Activated CD8-positive, alpha-beta T cell treated with anti-CD3 and anti-CD28 coated beads for 36 hours (primary cell): ENCODE data around the gene LHX5. TPM values are rescaled to one million over a fixed set of nuclear protein-coding genes. Genes with fewer than 3 reads are reported as not detected.

Experiments
- ATAC-seq: fragments of 200-7000 bp; cut with Tn5 transposase; one replicate; pipeline ENCODE4 v1.10.0; 2021; ENCODE audit warnings: mild to moderate bottlenecking, moderate library complexity
- CTCF ChIA-PET: fragments of 350-600 bp; sonication (Branson Sonifier 250); formaldehyde crosslinking; loops from one replicate; lab custom pipeline; 2021; ENCODE audit warnings: antibody characterized with exemption; lab: Charles Lee
- POLR2A ChIA-PET: fragments of 350-600 bp; sonication (Branson Sonifier 250); formaldehyde crosslinking; loops from one replicate; lab custom pipeline; 2021; ENCODE audit warnings: antibody characterized with exemption; lab: Charles Lee
- DNase-seq: peaks from one replicate; pipeline ENCODE4 v3.0.0-alpha.2; 2020
- H3K27ac Mint-ChIP-seq: one replicate; pipeline ENCODE4 v1.8.0; 2021; ENCODE audit warnings: mild to moderate bottlenecking, mixed read lengths
- H3K27me3 Mint-ChIP-seq: one replicate; pipeline ENCODE4 v1.8.0; 2021; ENCODE audit warnings: mixed read lengths
- H3K36me3 Mint-ChIP-seq: one replicate; pipeline ENCODE4 v1.8.0; 2021; ENCODE audit warnings: low read depth, mixed read lengths
- H3K4me1 Mint-ChIP-seq: one replicate; pipeline ENCODE4 v1.8.0; 2021; ENCODE audit warnings: low read depth, mixed read lengths
- H3K4me3 Mint-ChIP-seq: one replicate; pipeline ENCODE4 v1.8.0; 2021; ENCODE audit warnings: mild to moderate bottlenecking, moderate library complexity, mixed read lengths
- H3K9me3 Mint-ChIP-seq: one replicate; pipeline ENCODE4 v1.8.0; 2021; ENCODE audit warnings: mixed read lengths
- CTCF ChIP-seq: fragments of 200-600 bp; IDR thresholded peaks from one replicate; pipeline ENCODE4 v1.8.0; 2022; ENCODE audit warnings: antibody characterized with exemption, mild to moderate bottlenecking
- intact Hi-C: fragments of 100-400 bp; cut with micrococcal nuclease; formaldehyde crosslinking; loops from one replicate; pipeline ENCODE4 v1.10.0; 2022
- total RNA-seq, 2 experiments: library from RNA; stranded (reverse); gene quantifications; one replicate each; pipeline ENCODE4 v1.2.3, GENCODE V29; 2021

The LHX5 gene
- total RNA-seq, 2 experiments from 2014 or later: not detected

GRCh38 chr12:113449839-113450238 is 21.8 kb downstream of the LHX5 start:
- Mint-ChIP-seq H3K27ac (no peak overlapping the region), H3K4me1 (no peaks in the 10 kb centered on the region), H3K9me3 (no peaks in the 10 kb centered on the region), H3K36me3 (no peaks in the 10 kb centered on the region), H3K27me3 (peaks cover 18% of the 10 kb centered on the region), H3K4me3 (no peak overlapping the region)
- TF ChIP-seq CTCF: no peak
- ChIA-PET CTCF (interaction anchor here (0.7 kb wide), 1 partner anchor 12 kb away, joined by 3 read pairs; no protein-coding TSS in a partner anchor), POLR2A (no interaction called here)
- intact Hi-C loops: no loop called here
- DNase-seq (no peak), ATAC-seq (no peak)

DNA sequence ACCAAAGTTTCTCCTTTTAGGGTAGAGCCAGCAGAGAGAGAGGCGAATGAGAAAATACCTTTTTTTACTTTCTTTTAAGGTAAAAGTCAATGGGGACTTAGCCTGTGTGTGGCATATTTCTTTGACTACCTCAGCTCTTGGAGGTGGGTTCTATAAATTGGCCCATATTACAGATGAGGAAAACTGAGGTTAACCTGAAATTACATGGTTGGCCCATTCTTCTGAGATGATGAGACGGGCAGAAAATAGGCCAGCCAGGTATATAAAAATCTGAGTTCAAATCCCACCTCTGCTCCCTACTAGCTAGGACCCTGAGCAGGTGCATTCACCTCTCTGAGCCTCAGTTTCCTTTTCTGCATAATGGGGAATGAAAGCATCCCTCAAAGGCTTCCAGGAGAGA is 22.4 kb downstream of the LHX5 start:
- no peak for TF ChIP-seq CTCF
- intact Hi-C loops: no loop called here
- H3K9me3 Mint-ChIP-seq: no peaks in the 10 kb centered on the region
- ChIA-PET POLR2A (no interaction called here), CTCF (interaction anchor here (0.7 kb wide), 1 partner anchor 13 kb away, joined by 3 read pairs; no protein-coding TSS in a partner anchor)
- no peak for ATAC-seq
- H3K27me3 Mint-ChIP-seq: peaks cover 15% of the 10 kb centered on the region
- H3K36me3 Mint-ChIP-seq: no peaks in the 10 kb centered on the region
- no peaks in the 10 kb centered on the region for H3K4me1 Mint-ChIP-seq
- no peak for DNase-seq
- H3K4me3 Mint-ChIP-seq: no peak overlapping the region
- no peak overlapping the region for H3K27ac Mint-ChIP-seq

GRCh38 chr12:113448873-113449272 is 22.8 kb downstream of the LHX5 start:
- ChIA-PET POLR2A (no interaction called here), CTCF (no interaction called here)
- Mint-ChIP-seq H3K27me3 (peaks cover 15% of the 10 kb centered on the region), H3K9me3 (no peaks in the 10 kb centered on the region), H3K27ac (no peak overlapping the region), H3K4me3 (no peak overlapping the region), H3K4me1 (no peaks in the 10 kb centered on the region), H3K36me3 (no peaks in the 10 kb centered on the region)
- DNase-seq: no peak
- no peak for TF ChIP-seq CTCF
- no peak for ATAC-seq
- intact Hi-C loops: no loop called here

DNA sequence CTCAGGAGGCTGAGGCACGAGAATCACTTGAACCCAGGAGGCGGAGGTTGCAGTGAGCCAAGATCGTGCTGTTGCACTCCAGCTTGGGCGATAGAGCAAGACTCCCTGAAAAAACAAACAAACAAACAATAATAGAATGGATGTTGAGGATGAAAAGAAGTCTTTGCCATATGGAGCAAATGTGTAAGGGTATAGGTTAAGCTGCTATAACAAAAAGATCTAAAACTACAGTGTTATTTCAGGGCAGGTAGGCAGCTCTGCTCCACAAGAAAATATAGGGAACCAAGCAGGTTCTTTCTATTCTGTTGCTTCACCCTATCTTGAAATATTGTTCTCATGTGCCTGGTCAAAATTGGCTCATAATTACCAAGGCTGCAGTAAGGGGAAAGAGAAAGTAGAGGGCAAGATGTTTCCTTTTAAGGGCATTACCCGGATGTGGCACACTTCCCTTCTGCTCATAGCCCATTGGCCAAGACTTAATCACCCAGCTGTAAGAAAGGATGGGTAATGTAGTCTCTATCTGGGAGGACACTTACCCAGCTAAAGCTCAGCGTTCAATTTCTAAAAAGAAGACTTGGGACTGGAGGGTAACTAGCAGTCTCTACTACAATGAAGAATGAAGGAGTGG is 26.0 kb downstream of the LHX5 start:
- peaks cover 15% of the 10 kb centered on the region for H3K27me3 Mint-ChIP-seq
- H3K4me3 Mint-ChIP-seq: no peak overlapping the region
- H3K27ac Mint-ChIP-seq: no peak overlapping the region
- no peaks in the 10 kb centered on the region for H3K4me1 Mint-ChIP-seq
- no peaks in the 10 kb centered on the region for H3K9me3 Mint-ChIP-seq
- TF ChIP-seq CTCF: no peak
- H3K36me3 Mint-ChIP-seq: no peaks in the 10 kb centered on the region
- POLR2A ChIA-PET: no interaction called here
- ATAC-seq (peak; percentile 70), DNase-seq (no peak)
- intact Hi-C loops: no loop called here
- CTCF ChIA-PET: interaction anchor here (1.9 to 3.6 kb wide), 2 partner anchors 16 to 20 kb away, joined by 4 to 11 read pairs; no protein-coding TSS in a partner anchor

- ATAC-seq (no peak), DNase-seq (no peak)
- Mint-ChIP-seq H3K27me3 (peaks cover 20% of the 10 kb centered on the region), H3K9me3 (no peaks in the 10 kb centered on the region), H3K36me3 (no peaks in the 10 kb centered on the region), H3K27ac (no peak overlapping the region), H3K4me3 (no peak overlapping the region), H3K4me1 (no peaks in the 10 kb centered on the region)
- CTCF ChIA-PET: interaction anchor here (1.1 to 3.6 kb wide), 2 partner anchors 18 to 19 kb away, joined by 4 to 11 read pairs; no protein-coding TSS in a partner anchor
- intact Hi-C loops: no loop called here
- POLR2A ChIA-PET: no interaction called here
- no peak for TF ChIP-seq CTCF
These were observed 28.6 kb downstream of the LHX5 start for GRCh38 chr12:113443030-113443539.
